Parathyroid adenoma (tissue), 2 donors: Measurements from ENCODE around the gene WWC1.

ENCODE experiments used
- H2AFZ ChIP-seq: fragments of 300-600 bp; sonication (generic); one replicate; pipeline ENCODE4 v1.7.0; 2017; ENCODE audit warnings: antibody characterized with exemption, mild to moderate bottlenecking
- H3K27ac ChIP-seq: fragments of 300-600 bp; sonication (generic); one replicate; pipeline ENCODE4 v1.7.0; 2017
- H3K27me3 ChIP-seq: fragments of 300-600 bp; sonication (generic); one replicate; pipeline ENCODE4 v1.7.0; 2017; ENCODE audit warnings: low read length; ENCODE audit not compliant: control insufficient read depth, insufficient read depth
- H3K36me3 ChIP-seq: fragments of 300-600 bp; sonication (generic); one replicate; pipeline ENCODE4 v1.7.0; 2017; ENCODE audit warnings: low read length; ENCODE audit not compliant: control insufficient read depth, insufficient read depth
- H3K4me1 ChIP-seq: fragments of 300-600 bp; sonication (generic); one replicate; pipeline ENCODE4 v1.7.0; 2017; ENCODE audit warnings: control low read depth
- H3K4me2 ChIP-seq: fragments of 300-600 bp; sonication (generic); one replicate; pipeline ENCODE4 v1.7.0; 2017; ENCODE audit warnings: low read length
- H3K4me3 ChIP-seq: fragments of 300-600 bp; sonication (generic); one replicate; pipeline ENCODE4 v1.7.0; 2017; ENCODE audit warnings: low read depth, low read length
- H3K79me2 ChIP-seq: fragments of 300-600 bp; sonication (generic); one replicate; pipeline ENCODE4 v1.7.0; 2017; ENCODE audit warnings: control low read depth
- H3K9ac ChIP-seq: fragments of 300-600 bp; sonication (generic); one replicate; pipeline ENCODE4 v1.7.0; 2017; ENCODE audit warnings: mild to moderate bottlenecking
- H3K9me3 ChIP-seq: fragments of 300-600 bp; sonication (generic); one replicate; pipeline ENCODE4 v1.7.0; 2017; ENCODE audit warnings: low read length; ENCODE audit not compliant: control insufficient read depth
- TF ChIP-seq, protein P1 (sequence below): fragments of 300-600 bp; sonication (generic); IDR thresholded peaks from one replicate; pipeline ENCODE4 v1.7.0; 2017; ENCODE audit warnings: antibody characterized with exemption, mild to moderate bottlenecking
- donor health status: primary hyperparathyroidism.

The WWC1 gene

DNA sequence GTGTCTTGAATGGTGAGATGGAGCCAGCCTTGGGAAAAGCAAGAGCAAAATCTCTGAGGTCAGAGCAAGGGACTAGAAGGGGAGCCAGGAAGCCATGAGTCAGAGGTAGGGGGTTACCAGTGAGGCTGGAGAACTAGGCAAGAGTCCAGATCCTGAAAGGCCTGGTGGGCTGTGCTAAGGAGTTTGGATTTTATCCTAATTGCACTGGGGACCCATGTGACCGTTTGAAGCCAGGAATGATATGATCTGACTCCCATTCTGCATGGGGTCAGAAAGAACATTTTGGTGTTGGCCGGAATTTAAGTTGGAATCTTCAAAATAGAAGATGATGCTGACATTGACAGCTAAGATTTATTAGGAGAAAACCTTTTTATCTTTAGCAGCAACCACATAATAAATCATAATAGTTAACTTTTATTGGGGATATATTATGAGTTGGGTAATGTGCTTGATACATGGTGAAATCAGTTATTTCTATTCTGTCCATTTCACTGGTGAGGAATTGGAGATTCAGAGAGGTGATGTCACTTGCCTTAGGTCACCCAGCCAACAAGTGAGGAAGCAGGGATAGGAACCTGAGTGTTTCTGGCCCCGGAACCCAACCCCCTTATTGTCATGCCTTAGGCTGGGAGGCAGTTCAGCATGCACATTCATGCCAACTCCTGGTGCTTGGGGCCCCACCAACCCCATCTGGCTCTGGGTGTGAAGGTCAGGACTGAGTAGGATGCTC lies 133.3 kb downstream of the WWC1 start:
- Histone ChIP-seq H3K4me2 (no peak overlapping the region), H2AFZ (no peak overlapping the region), H3K4me1 (no peaks in the 10 kb centered on the region), H3K79me2 (no peaks in the 10 kb centered on the region), H3K4me3 (no peak overlapping the region), H3K9ac (no peak overlapping the region), H3K9me3 (no peaks in the 10 kb centered on the region), H3K36me3 (no peaks in the 10 kb centered on the region), H3K27ac (no peak overlapping the region), H3K27me3 (no peaks in the 10 kb centered on the region)
- TF ChIP-seq, protein P1, sequence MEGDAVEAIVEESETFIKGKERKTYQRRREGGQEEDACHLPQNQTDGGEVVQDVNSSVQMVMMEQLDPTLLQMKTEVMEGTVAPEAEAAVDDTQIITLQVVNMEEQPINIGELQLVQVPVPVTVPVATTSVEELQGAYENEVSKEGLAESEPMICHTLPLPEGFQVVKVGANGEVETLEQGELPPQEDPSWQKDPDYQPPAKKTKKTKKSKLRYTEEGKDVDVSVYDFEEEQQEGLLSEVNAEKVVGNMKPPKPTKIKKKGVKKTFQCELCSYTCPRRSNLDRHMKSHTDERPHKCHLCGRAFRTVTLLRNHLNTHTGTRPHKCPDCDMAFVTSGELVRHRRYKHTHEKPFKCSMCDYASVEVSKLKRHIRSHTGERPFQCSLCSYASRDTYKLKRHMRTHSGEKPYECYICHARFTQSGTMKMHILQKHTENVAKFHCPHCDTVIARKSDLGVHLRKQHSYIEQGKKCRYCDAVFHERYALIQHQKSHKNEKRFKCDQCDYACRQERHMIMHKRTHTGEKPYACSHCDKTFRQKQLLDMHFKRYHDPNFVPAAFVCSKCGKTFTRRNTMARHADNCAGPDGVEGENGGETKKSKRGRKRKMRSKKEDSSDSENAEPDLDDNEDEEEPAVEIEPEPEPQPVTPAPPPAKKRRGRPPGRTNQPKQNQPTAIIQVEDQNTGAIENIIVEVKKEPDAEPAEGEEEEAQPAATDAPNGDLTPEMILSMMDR = no peak

DNA sequence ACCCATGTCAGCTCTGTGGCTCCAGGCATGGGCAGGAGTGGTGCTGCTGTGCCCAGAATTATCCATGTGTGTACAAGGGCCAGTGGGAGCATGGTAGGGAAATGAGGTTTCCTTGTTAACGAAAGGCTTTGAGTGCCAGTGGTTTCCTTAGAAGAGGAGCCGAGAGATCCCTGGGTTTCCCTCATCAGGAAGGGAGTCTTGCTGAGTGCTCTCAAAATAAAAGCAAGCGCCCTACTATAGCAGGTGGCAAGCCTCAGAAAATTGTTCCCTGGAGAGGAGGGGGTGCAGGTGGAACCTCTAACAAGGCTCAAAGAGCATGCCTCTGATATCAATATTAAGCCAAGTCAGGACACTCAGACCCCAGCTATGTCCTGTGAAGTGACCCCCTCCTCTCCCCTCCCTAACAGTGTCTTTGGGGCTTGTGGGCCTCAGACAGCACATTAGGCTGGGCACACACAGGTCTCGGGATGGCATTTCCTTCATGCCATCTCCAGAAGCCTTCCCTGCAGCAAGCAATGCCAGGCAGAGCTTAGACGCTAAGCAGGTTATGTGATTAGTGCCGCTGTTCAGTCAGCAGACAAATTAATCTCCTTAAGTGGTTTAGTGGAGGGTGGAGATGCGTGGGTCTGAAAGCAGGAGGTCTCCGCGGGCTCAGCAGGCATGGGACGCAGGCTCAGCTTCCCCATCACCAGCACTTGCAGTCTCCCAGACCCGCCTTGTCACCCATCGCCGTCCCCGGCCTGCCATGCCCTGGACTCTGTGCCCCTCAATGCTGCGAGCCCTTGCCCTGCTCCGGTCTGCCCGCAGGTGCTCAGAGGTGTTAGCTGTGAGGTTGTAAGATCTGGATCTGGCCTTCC lies 134.8 kb downstream of the WWC1 start:
- H3K4me1 ChIP-seq = no peaks in the 10 kb centered on the region
- H3K36me3 ChIP-seq = no peaks in the 10 kb centered on the region
- no peaks in the 10 kb centered on the region for H3K27me3 ChIP-seq
- TF ChIP-seq, protein P1 = no peak
- H3K9me3 ChIP-seq = no peaks in the 10 kb centered on the region
- no peak overlapping the region for H3K4me3 ChIP-seq
- H3K4me2 ChIP-seq = no peak overlapping the region
- no peak overlapping the region for H3K9ac ChIP-seq
- no peak overlapping the region for H2AFZ ChIP-seq
- H3K79me2 ChIP-seq = no peaks in the 10 kb centered on the region
- no peak overlapping the region for H3K27ac ChIP-seq

DNA sequence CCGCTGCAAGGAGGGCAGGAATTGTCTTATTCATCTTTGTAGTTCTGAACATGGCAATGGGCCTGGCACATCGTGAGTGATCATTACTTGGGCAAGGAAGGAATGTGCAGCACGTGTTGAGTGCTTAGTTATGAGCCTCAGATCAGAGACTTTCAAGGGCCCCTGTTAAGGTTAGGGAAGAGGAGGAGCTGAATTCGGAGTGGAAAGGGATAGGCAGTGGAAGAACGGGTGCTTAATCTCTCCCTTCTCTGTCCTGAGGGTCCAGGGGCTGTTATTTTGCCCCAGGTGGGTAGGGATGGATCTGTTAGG lies 135.4 kb downstream of the WWC1 start:
- H3K4me1 ChIP-seq = no peaks in the 10 kb centered on the region
- H3K27me3 ChIP-seq = no peaks in the 10 kb centered on the region
- H3K27ac ChIP-seq = no peak overlapping the region
- H2AFZ ChIP-seq = no peak overlapping the region
- H3K9ac ChIP-seq = no peak overlapping the region
- H3K79me2 ChIP-seq = no peaks in the 10 kb centered on the region
- H3K4me2 ChIP-seq = no peak overlapping the region
- H3K36me3 ChIP-seq = no peaks in the 10 kb centered on the region
- TF ChIP-seq, protein P1 = no peak
- H3K9me3 ChIP-seq = no peaks in the 10 kb centered on the region
- H3K4me3 ChIP-seq = no peak overlapping the region

DNA sequence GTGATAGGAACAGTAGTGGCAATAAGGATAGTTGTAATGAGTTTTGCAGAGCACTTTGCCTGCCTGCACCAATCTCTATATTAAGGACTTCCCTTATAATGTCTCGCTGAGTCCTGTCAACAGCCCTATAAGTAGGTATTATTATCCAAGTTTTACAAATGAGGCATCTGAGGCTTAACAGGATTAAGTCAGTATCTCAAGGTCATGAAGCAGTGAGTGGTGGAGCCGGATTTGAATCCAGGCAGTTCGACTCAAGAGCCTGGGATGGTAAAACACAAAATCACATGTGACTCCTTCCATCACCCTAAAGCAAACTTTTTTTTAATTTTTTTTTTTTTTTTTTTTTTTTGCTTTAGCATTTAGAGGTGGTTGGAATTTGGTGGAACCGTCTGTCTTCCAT lies 135.8 kb downstream of the WWC1 start:
- TF ChIP-seq, protein P1 = no peak
- Histone ChIP-seq H3K36me3 (no peaks in the 10 kb centered on the region), H3K27ac (no peak overlapping the region), H3K79me2 (no peaks in the 10 kb centered on the region), H3K4me2 (no peak overlapping the region), H3K9ac (no peak overlapping the region), H3K4me1 (no peaks in the 10 kb centered on the region), H3K9me3 (no peaks in the 10 kb centered on the region), H2AFZ (no peak overlapping the region), H3K4me3 (no peak overlapping the region), H3K27me3 (no peaks in the 10 kb centered on the region)
